H1 (cell line): ENCODE results near the gene BBS7. TPM values are rescaled to one million over a fixed set of nuclear protein-coding genes. Genes with fewer than 3 reads are reported as not detected.

Source experiments
- CTCF ChIA-PET: fragments of 300-600 bp; sonication (Branson Sonifier 250); formaldehyde crosslinking; loops from one replicate; lab custom pipeline; 2021; ENCODE audit not compliant: partially characterized antibody; lab: Charles Lee
- POLR2A ChIA-PET: fragments of 300-600 bp; sonication (Branson Sonifier 250); formaldehyde crosslinking; loops from one replicate; lab custom pipeline; 2021; ENCODE audit warnings: inconsistent platforms; ENCODE audit not compliant: partially characterized antibody; lab: Charles Lee
- DNase-seq, 2 experiments: peaks; one replicate each; pipeline versions ENCODE4 v3.0.0 to v3.0.0-alpha.2; 2010 to 2022; ENCODE audit warnings: low spot score in 2 of 2, low read depth in 1 of 2, mixed read lengths in 1 of 2
- FAIRE-seq: peaks from 2 replicates; lab custom pipeline; 2011; peaks lifted over from hg19 to GRCh38; lab: Jason Lieb, UNC
- H2AFZ ChIP-seq: 2 replicates; pipeline ENCODE4 v1.8.1; 2012; ENCODE audit warnings: low read length, inconsistent platforms
- H2AK5ac ChIP-seq: 2 replicates; pipeline ENCODE4 v1.6.1; 2013; ENCODE audit warnings: low read depth, low read length
- H2BK120ac ChIP-seq: replicated peaks from 2 replicates; pipeline ENCODE3; 2013; ENCODE audit warnings: low read depth, low read length, inconsistent platforms
- H2BK12ac ChIP-seq: 2 replicates; pipeline ENCODE4 v1.6.1; 2013; ENCODE audit warnings: low read depth, low read length
- H2BK15ac ChIP-seq: 2 replicates; pipeline ENCODE4 v1.6.1; 2013; ENCODE audit warnings: low read length
- H2BK20ac ChIP-seq: 2 replicates; pipeline ENCODE4 v1.6.1; 2013; ENCODE audit warnings: low read length
- H2BK5ac ChIP-seq: 2 replicates; pipeline ENCODE4 v1.6.1; 2013; ENCODE audit warnings: low read depth, low read length
- H3K14ac ChIP-seq: 2 replicates; pipeline ENCODE4 v1.6.1; 2013; ENCODE audit warnings: inconsistent platforms; ENCODE audit not compliant: insufficient read length
- H3K18ac ChIP-seq: 2 replicates; pipeline ENCODE4 v1.6.1; 2013; ENCODE audit warnings: low read length; ENCODE audit errors: extremely low read depth
- H3K23ac ChIP-seq: 2 replicates; pipeline ENCODE4 v1.6.1; 2013; ENCODE audit warnings: inconsistent platforms; ENCODE audit not compliant: insufficient read length
- H3K23me2 ChIP-seq: 2 replicates; pipeline ENCODE4 v1.6.1; 2013; ENCODE audit warnings: low read depth, low read length
- H3K27ac ChIP-seq: 2 replicates; pipeline ENCODE4 v1.6.1; 2011; ENCODE audit warnings: low read depth, low read length, inconsistent platforms
- H3K27me3 ChIP-seq, 4 experiments: replicated peaks in 1 of 4; 1 replicate in 1 of 4; 2 replicates in 3 of 4; pipeline versions ENCODE4 v1.6.1 to v1.8.1; 2011 to 2013; ENCODE audit warnings: low read length in 3 of 4, mild to moderate bottlenecking in 3 of 4, inconsistent platforms in 2 of 4, mixed read lengths in 2 of 4, moderate library complexity in 1 of 4; ENCODE audit not compliant: control insufficient read depth in 3 of 4, insufficient read depth in 3 of 4; ENCODE audit errors: extremely low read depth in 1 of 4
- H3K36me3 ChIP-seq, 4 experiments: 2 replicates each; pipeline versions ENCODE4 v1.6.1 to v1.8.1; 2011 to 2013; ENCODE audit warnings: mild to moderate bottlenecking in 4 of 4, low read length in 3 of 4, moderate library complexity in 2 of 4, control low read depth in 1 of 4, inconsistent platforms in 1 of 4; ENCODE audit not compliant: insufficient read depth in 4 of 4, control insufficient read depth in 2 of 4
- H3K4ac ChIP-seq: replicated peaks from 2 replicates; pipeline ENCODE3; 2013; ENCODE audit warnings: low read length, low read depth, mixed read lengths, inconsistent platforms; ENCODE audit not compliant: insufficient read length
- H3K4me1 ChIP-seq, 4 experiments: replicated peaks in 1 of 4; 1 replicate in 1 of 4; 2 replicates in 3 of 4; pipeline versions ENCODE4 v1.6.1 to v1.8.1; 2011 to 2013; ENCODE audit warnings: low read length in 3 of 4, inconsistent platforms in 2 of 4, mixed read lengths in 1 of 4; ENCODE audit not compliant: insufficient read depth in 4 of 4, control insufficient read depth in 3 of 4
- H3K4me2 ChIP-seq, 2 experiments: 2 replicates each; pipeline versions ENCODE4 v1.6.1 to v1.8.1; 2011 to 2013; ENCODE audit warnings: low read depth in 2 of 2, low read length in 2 of 2, control low read depth in 1 of 2, inconsistent platforms in 1 of 2, mild to moderate bottlenecking in 1 of 2; ENCODE audit not compliant: insufficient read depth in 1 of 2
- H3K4me3 ChIP-seq, 4 experiments: fragments of 200-600, 300-600 bp in 1 of 4; sonication (generic), shearing (Covaris generic), sonication (Bioruptor Twin) in 1 of 4; 2 replicates each; pipeline versions ENCODE4 v1.5.1 to v1.8.1; 2011 to 2016; ENCODE audit warnings: low read length in 4 of 4, low read depth in 3 of 4, control low read depth in 2 of 4, inconsistent platforms in 2 of 4, mild to moderate bottlenecking in 2 of 4, mixed read lengths in 1 of 4, moderate library complexity in 1 of 4; ENCODE audit not compliant: insufficient read depth in 2 of 4; ENCODE audit errors: extremely low read depth in 1 of 4
- H3K56ac ChIP-seq: replicated peaks from 2 replicates; pipeline ENCODE3; 2013; ENCODE audit warnings: low read depth, mild to moderate bottlenecking, mixed read lengths, low read length, inconsistent platforms; ENCODE audit not compliant: insufficient read length
- H3K79me1 ChIP-seq: 2 replicates; pipeline ENCODE4 v1.6.1; 2013; ENCODE audit warnings: low read depth, low read length, control low read depth
- H3K79me2 ChIP-seq, 2 experiments: 2 replicates each; pipeline versions ENCODE4 v1.6.1 to v1.8.1; 2012 to 2013; ENCODE audit warnings: low read length in 2 of 2, mild to moderate bottlenecking in 2 of 2, inconsistent platforms in 1 of 2; ENCODE audit not compliant: insufficient read depth in 2 of 2, control insufficient read depth in 1 of 2
- H3K9ac ChIP-seq, 4 experiments: replicated peaks in 1 of 4; 1 replicate in 1 of 4; 2 replicates in 3 of 4; pipeline versions ENCODE4 v1.6.1 to v1.8.1; 2011 to 2013; ENCODE audit warnings: low read depth in 3 of 4, low read length in 3 of 4, control low read depth in 2 of 4, mild to moderate bottlenecking in 2 of 4, moderate library complexity in 2 of 4, inconsistent platforms in 1 of 4; ENCODE audit errors: extremely low read depth in 1 of 4
- H3K9me3 ChIP-seq, 2 experiments: 2 replicates each; pipeline versions ENCODE4 v1.6.1 to v1.8.1; 2012 to 2013; ENCODE audit warnings: mild to moderate bottlenecking in 2 of 2, moderate library complexity in 2 of 2, control low read depth in 1 of 2, inconsistent platforms in 1 of 2, low read depth in 1 of 2, low read length in 1 of 2, mixed read lengths in 1 of 2; ENCODE audit not compliant: insufficient read depth in 2 of 2
- H4K20me1 ChIP-seq, 2 experiments: replicated peaks in 1 of 2; 2 replicates each; pipeline versions ENCODE3 to v1.8.1; 2011 to 2013; ENCODE audit warnings: inconsistent platforms in 2 of 2, low read length in 2 of 2, mild to moderate bottlenecking in 1 of 2; ENCODE audit not compliant: insufficient read depth in 2 of 2, control insufficient read depth in 1 of 2
- H4K5ac ChIP-seq: 2 replicates; pipeline ENCODE4 v1.6.1; 2013; ENCODE audit warnings: low read length, low read depth, mixed read lengths, inconsistent platforms; ENCODE audit not compliant: insufficient read length
- H4K8ac ChIP-seq: 2 replicates; pipeline ENCODE4 v1.8.0; 2013; ENCODE audit warnings: mild to moderate bottlenecking, moderate library complexity, low read length, inconsistent platforms; ENCODE audit not compliant: insufficient read depth; ENCODE audit errors: extremely low read depth
- H4K91ac ChIP-seq: replicated peaks from 2 replicates; pipeline ENCODE3; 2013; ENCODE audit warnings: low read length, mixed read lengths, inconsistent platforms; ENCODE audit not compliant: insufficient read length
- ATF2 ChIP-seq: IDR thresholded peaks from 2 replicates; pipeline ENCODE4 v1.6.1; 2012; ENCODE audit warnings: low read length, inconsistent platforms
- CHD1 ChIP-seq: IDR thresholded peaks from 2 replicates; pipeline ENCODE4 v1.6.1; 2012; ENCODE audit warnings: low read depth, low read length, improper control_type of control experiment
- CHD2 ChIP-seq: IDR thresholded peaks from 2 replicates; pipeline ENCODE4 v1.6.1; 2012; ENCODE audit warnings: low read length, improper control_type of control experiment
- CREB1 ChIP-seq: IDR thresholded peaks from 2 replicates; pipeline ENCODE4 v1.6.1; 2012; ENCODE audit warnings: inconsistent platforms
- EGR1 ChIP-seq: IDR thresholded peaks from 2 replicates; pipeline ENCODE4 v1.6.1; 2011; ENCODE audit warnings: low read depth, low read length, borderline replicate concordance
- KDM5A ChIP-seq: fragments of 200-600 bp; IDR thresholded peaks from 2 replicates; pipeline ENCODE4 v1.7.1; 2012; ENCODE audit warnings: mild to moderate bottlenecking, low read length, inconsistent platforms, mixed read lengths
- PHF8 ChIP-seq: fragments of 200-600 bp; sonication (generic); conservative IDR thresholded peaks from 2 replicates; pipeline ENCODE4 v1.7.1; 2012; ENCODE audit warnings: low read depth, mild to moderate bottlenecking, inconsistent platforms, low read length, moderate library complexity
- SIRT6 ChIP-seq: IDR thresholded peaks from one replicate; pipeline ENCODE4 v1.7.1; 2012; ENCODE audit warnings: low read length, inconsistent platforms
- SUZ12 ChIP-seq: fragments of 200-600 bp; sonication (generic); IDR thresholded peaks from 2 replicates; pipeline ENCODE4 v1.6.1; 2012; ENCODE audit warnings: mild to moderate bottlenecking, inconsistent platforms, low read length, moderate library complexity, mixed read lengths
- TAF7 ChIP-seq: optimal IDR thresholded peaks from 2 replicates; pipeline ENCODE3; 2011; ENCODE audit warnings: low read depth, mild to moderate bottlenecking, inconsistent platforms, low read length, moderate library complexity, borderline replicate concordance
- TEAD4 ChIP-seq: IDR thresholded peaks from 2 replicates; pipeline ENCODE4 v1.6.1; 2012; ENCODE audit warnings: low read depth, low read length, inconsistent platforms, mixed read lengths
- WGBS, 2 experiments: shearing (Covaris generic) in 1 of 2; methylation state at CpG; one replicate each; pipeline versions ENCODE4 v1.1.6 to v1.1.7; 2013 to 2015; ENCODE audit warnings: low lambda C conversion rate in 2 of 2, mixed read lengths in 2 of 2, inconsistent platforms in 1 of 2, low coverage in 1 of 2, missing lambda C conversion rate in 1 of 2; ENCODE audit not compliant: insufficient replicate concordance in 2 of 2, insufficient coverage in 1 of 2, insufficient read length in 1 of 2; ENCODE audit errors: extremely low coverage in 1 of 2, missing lambda C conversion rate in 1 of 2; 5-methylcytosine and 5-hydroxymethylcytosine counted together
- polyA plus RNA-seq, 7 experiments: library from polyadenylated mRNA; depleted of rRNA in 3 of 7; stranded (reverse) in 5 of 7; unstranded in 2 of 7; fragments of >200 nt in 5 of 7; fragments of 200-250 nt in 2 of 7; gene quantifications; 1 replicate in 5 of 7; 2 replicates in 1 of 7; 4 replicates in 1 of 7; pipeline versions ENCODE4 v1.2.1 to v1.2.3, GENCODE V29; 2011 to 2013; ENCODE audit warnings: missing spikeins in 2 of 7, mixed read lengths in 2 of 7
- total RNA-seq: library from RNA; stranded (reverse); fragmentation: NEBNext Ultra II Directional; extraction: Animal tissue kit (Norgen Biotek cat#: 25700); gene quantifications from 2 replicates; pipeline ENCODE4 v1.2.1, GENCODE V29; 2021

Gene BBS7
- total and polyA plus RNA-seq, 2 of the 8 experiments (the other 6 are each of a cell fraction or from before 2014, with no cell fraction given) = 16.6 to 21.5 TPM

- TF ChIP-seq CREB1 (no peak), SUZ12 (no peak), PHF8 (no peak), TEAD4 (no peak), CHD1 (no peak), KDM5A (no peak), EGR1 (no peak), SIRT6 (no peak), TAF7 (no peak), ATF2 (no peak), CHD2 (no peak)
- Histone ChIP-seq H3K4me2 (no peak overlapping the region), H3K27me3 (peaks cover 0 to 1% (median 0%) of the 10 kb centered on the region in 4 experiments; a peak in 1 of 7 replicates), H3K4me3 (no peak overlapping the region), H3K4me1 (peaks cover 7 to 20% (median 12%) of the 10 kb centered on the region in 4 experiments), H3K56ac (no peak overlapping the region), H2BK120ac (no peak overlapping the region), H2AK5ac (no peak overlapping the region), H2BK12ac (no peak overlapping the region), H2BK20ac (no peak overlapping the region), H4K5ac (no peak overlapping the region), H4K20me1 (no peaks in the 10 kb centered on the region), H4K91ac (no peak overlapping the region), H3K23me2 (peaks cover 2% of the 10 kb centered on the region; the same call in 1 of the 2 replicates), H3K9ac (no peak overlapping the region), H3K79me1 (no peaks in the 10 kb centered on the region), H2BK15ac (no peak overlapping the region), H2BK5ac (no peak overlapping the region), H3K14ac (no peak overlapping the region), H3K4ac (no peak overlapping the region), H4K8ac (no peak overlapping the region), H3K36me3 (no peaks in the 10 kb centered on the region), H3K23ac (no peak overlapping the region), H3K18ac (no peak overlapping the region), H3K27ac (no peak overlapping the region), H2AFZ (no peak overlapping the region), H3K79me2 (no peaks in the 10 kb centered on the region), H3K9me3 (no peaks in the 10 kb centered on the region)
- ChIA-PET POLR2A (interaction anchor here (1.0 to 1.8 kb wide), 3 partner anchors 10 to 26 kb away, joined by 4 to 5 read pairs (median 4); partner anchors contain the start of gene EXOSC9), CTCF (interaction anchor here (0.6 to 2.4 kb wide), 3 partner anchors 17 to 20 kb away, joined by 3 to 9 read pairs (median 3); no protein-coding TSS in a partner anchor)
- no peak for DNase-seq
- no peak for FAIRE-seq
- WGBS, 2 experiments = 89% methylated on average over 5 of the region's 5 CpGs; no CpG with 5 or more reads in 1 of the 2 experiments
Measured at GRCh38 chr4:121791481-121791880, 78.8 kb downstream of the BBS7 start.
